Right ventricle myocardium superior (tissue), 1 donor: ENCODE data around the gene MCM8. TPM values are rescaled to one million over a fixed set of nuclear protein-coding genes. Genes with fewer than 3 reads are reported as not detected.

Source experiments
- ATAC-seq: fragments of 200-7000 bp; cut with Tn5 transposase; one replicate; pipeline ENCODE4 v1.9.1; 2020; ENCODE audit warnings: mild to moderate bottlenecking; ENCODE audit not compliant: poor library complexity
- DNase-seq: peaks from one replicate; pipeline ENCODE4 v3.0.0-alpha.2; 2020
- intact Hi-C: fragments of 100-400 bp; cut with DNase I; formaldehyde crosslinking; loops from one replicate; pipeline ENCODE4 v1.11.2; 2022
- total RNA-seq: library from RNA; stranded (reverse); fragmentation: NEBNext Ultra II Directional; extraction: Animal tissue kit (Norgen Biotek cat#: 25700); gene quantifications from one replicate; pipeline ENCODE4 v1.2.1, GENCODE V29; 2021
- donor health status: DM: no; HTN: yes; CAD: no; lungs with severe emphysema.

Gene MCM8
- total RNA-seq, 1 donor from 2014 or later = 6.6 TPM

DNA sequence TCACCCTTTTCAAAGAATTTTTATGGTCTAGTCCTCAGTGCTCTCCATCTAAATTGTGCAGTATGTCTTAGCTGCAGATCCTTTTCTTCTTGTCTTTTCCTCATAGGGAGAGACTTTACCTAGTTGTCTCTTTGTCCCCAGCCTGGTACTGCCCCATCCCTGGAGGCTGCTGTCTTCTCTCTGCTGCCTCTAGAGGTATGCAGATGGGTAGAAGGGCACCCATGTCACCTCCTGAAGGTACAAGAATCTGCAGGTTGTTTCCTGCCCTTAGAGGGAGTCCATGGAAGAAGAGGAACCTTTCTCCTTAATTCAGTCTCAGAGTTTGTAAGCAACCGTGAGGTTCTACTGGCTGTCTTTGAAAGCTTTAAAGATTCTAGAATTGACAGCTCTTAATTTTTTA lies 39.1 kb downstream of the MCM8 start:
- intact Hi-C loops = no loop called here
- no peak for DNase-seq
- no peak for ATAC-seq

DNA sequence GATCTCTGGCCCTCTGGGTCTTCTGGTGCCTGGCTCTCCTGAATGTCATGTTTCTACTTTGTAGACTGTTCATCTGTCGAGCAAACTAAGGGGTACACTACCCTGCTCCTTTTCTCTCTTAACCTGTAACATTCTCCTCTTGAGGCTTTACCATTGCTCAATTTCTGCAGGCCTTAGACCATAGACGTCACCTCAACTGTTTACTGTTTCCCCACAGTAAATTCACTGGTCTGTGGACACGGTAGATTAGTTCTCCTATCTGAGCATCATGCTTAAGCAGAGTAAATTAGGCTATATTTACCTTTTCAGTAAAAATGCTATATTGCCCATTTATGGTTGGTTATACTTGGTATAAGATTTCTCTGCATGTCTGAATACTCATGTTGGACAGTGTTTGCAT lies 40.5 kb downstream of the MCM8 start:
- ATAC-seq = no peak

DNA sequence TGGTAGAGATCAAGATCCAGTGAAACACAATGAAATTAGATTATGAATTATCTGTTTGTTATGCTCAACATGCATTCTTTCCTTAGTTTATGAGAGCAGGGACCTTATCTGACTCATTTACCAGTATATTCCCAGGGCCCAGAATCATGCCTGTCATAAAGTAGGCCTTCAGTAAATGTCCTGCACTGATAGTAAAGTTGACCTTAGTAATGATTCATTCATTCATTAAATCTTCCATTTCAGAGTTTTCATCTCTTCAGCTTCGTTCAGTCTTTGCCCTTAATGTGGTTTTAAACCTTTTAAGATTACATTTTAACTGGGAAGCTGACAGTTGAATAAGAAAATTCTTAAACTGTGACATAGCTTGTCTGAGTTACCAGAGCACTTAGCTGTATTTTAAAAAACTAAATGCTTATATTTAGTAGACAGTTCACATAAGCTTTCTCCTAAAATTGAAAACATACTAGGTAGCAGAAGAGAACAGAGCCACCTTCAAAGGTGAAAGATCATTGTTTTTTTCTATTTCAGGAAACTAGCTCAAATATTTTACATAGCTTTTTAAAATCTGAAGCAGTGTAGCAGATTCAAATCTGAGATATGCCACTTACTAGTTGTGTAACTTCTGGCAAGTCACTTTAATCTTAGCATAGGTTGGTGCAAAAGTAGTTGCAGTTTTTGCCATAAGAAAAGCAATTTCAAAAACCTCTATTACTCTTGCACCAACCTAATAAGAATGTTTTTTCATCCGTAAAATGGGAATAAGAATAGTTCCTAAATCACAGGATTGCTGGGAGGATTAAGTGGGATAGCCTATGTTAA lies 41.4 kb downstream of the MCM8 start:
- ATAC-seq (no peak), DNase-seq (no peak)
- intact Hi-C loops = no loop called here

More for the DNA sequence above, 40.5 kb downstream of the MCM8 start:
- no peak for DNase-seq
- intact Hi-C loops = no loop called here

DNA sequence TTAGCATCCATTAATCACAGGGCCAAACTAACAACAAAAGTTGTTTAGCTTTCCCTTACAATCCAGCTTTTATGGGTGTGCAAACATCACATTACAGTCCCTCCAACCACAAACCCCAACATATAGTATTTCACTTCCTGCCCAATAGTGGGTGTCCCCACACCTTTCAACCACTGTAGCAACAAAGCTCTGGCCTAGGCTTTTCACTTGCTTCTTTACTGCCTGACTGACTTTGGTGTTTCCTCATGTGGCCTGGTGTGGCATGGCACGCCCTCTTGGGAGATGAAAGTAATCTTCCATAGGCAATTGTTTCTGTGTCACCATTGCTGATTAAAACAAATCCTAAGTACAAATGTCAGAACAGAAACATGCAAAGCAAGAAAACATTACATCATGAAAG lies 46.3 kb downstream of the MCM8 start:
- intact Hi-C loops = no loop called here
- ATAC-seq (no peak), DNase-seq (no peak)

DNA sequence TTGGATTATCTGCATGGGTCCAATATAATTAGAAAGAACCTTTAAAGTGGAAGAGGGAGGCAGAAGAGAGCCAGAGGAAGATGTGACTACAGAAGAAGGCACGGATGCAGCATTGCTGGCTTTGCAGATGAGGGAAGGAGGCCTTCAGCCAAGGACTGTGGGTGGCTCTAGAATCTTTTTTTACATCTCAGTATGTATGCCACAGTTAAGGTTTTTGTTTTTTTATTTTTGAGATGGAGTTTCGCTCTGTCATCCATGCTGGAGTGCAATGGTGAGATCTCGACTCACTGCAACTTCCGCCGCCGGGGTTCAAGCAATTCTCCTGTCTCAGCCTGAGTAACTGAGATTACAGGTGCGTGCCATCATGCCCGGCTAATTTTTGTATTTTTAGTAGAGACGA lies 49.3 kb downstream of the MCM8 start:
- DNase-seq (no peak), ATAC-seq (no peak)
- intact Hi-C loops = no loop called here

DNA sequence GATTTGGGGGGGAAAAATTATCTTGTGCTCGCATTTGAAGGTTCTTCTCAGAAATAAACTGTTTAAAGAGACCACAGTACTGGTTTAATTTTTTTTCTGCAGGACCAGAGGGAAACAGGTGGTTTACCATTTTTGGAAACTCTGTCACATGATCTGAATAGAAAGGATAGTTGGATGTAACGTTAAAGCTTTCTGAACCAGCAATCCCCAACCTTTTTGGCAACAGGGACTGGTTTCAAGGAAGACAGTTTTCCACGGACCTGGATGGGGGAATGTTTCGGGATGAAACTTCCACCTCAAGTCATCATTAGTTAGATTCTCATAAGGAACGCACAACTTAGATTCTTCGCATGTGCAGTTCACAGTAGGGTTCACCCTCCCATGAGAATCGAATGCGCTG lies 50.4 kb downstream of the MCM8 start:
- intact Hi-C loops = no loop called here
- ATAC-seq = no peak
- no peak for DNase-seq

DNA sequence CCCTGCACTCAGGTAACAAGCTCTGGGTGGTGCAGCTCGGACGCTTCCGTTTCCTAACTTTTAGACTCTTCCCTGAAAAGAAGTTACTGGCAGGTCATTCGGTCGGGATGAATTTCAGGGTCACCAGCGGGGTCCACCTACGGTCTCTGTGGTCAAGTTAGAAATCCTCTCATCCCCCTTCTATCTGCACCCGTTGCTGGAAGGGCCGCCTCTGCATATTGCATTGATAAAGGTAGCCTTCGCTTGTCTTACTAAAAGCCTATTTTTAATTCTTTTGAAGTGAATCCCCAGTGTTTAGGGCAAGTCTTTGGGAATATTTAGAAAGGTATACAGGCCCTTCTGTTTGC lies 56.1 kb downstream of the MCM8 start:
- no peak for ATAC-seq
- intact Hi-C loops = no loop called here
- DNase-seq = no peak

DNA sequence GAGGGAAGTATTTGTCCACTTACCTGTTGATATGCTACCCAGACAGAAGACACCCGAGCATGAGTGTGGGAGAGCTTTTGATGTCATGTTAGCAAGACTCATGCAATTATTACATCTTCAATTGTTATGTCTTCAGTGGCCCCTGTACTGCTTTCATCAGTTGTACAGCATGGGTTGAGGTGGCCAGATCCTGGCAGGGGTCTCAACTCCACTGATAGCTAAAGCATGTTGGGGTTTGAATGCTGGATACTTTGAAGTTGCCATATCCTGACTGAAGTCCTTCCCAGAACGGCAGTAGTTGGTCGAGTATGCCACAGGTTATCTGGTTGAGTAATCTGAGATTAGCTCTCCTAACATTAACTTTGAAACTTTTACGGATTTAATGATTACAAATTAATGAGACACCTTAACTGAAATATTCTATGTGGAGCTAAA lies 56.7 kb downstream of the MCM8 start:
- DNase-seq (no peak), ATAC-seq (no peak)
- intact Hi-C loops = no loop called here

DNA sequence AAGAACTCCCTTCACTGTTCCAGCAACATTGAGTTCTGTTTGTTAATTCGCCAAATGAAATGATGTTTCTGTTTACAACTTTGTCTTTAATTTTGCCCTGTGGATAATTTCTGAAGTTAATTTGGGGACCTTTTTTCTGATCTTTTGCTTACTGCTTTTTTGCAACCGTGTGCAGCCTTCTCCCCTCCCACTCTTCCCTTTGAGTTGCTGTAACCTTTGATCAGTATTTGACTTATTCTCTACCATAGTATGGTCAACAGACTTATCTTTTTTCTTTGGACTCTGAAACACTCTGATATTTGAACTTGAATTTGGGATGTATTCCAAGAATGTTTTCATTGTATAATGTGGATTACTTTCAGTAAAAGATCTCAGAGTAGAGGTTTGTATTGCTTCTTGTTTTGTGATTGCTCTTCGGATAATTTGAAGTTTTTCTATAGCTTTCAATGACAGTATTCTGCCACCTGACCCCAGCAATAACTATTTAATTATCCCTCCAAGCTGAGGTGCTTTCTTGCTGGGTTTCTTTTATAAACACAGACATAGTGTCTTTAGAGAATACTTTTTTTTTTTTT lies 57.2 kb downstream of the MCM8 start:
- intact Hi-C loops = no loop called here
- no peak for ATAC-seq
- DNase-seq = no peak

DNA sequence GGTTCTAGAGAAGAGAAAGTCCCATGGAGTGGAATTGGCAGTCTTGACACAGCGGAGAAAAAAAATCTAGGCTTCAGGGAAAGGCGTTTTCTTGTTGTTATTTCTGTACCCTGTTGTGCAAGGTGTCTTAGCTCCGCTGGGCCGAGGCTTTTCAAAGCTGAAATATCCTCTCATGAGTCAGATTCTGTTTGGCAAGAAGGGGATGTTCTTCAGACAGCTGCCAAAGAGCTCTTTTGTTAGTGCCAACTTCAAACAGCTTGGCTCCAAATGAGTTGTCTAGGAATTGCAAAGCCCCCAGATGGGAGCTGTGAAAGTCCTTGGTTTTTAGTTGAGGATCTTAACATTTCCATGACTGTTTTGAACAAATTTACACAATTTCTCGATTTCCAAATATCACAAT lies 57.8 kb downstream of the MCM8 start:
- DNase-seq (peak; percentile 66), ATAC-seq (peak; percentile 52)
- intact Hi-C loops = no loop called here

DNA sequence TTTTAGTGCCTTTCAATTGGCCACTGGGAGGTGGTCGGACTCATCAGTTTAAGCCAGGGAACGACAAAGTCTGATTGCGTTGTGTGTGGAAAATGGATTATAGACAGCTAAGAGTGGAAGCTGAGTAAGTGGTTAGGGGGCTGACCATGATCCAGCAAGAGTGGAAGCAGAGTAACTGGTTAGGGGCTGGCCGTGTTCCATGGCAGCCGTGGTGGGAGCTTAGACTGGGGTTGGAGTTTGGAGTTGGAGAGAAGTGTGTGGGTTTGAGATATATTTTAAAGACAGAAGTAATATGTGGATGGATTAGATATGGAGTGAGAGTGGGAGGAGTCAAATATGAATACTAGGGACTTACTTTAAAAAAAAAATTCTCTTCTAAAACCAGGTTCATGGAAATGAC lies 61.7 kb downstream of the MCM8 start:
- DNase-seq = no peak

DNA sequence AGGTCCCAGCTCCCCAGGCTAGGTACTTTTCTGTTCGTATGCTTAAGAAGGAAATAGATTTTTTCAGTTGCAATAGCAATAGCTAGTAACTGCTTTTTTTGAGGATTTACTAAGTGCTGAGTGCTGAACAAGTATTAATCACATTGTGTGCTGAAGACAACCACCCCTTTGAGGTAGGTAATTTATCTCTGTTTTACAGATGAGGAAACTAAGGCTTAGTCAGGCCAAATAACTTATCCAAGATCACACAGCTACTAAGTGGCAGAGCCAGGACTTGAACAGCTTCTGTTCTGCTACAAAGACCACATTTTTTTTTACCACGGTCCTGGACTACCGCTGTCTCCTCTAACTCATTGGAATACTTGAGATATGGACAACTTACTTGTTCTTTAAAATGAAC lies 63.6 kb downstream of the MCM8 start:
- intact Hi-C loops = no loop called here
- ATAC-seq = no peak
- no peak for DNase-seq

More for the DNA sequence above, 61.7 kb downstream of the MCM8 start:
- ATAC-seq = no peak
- intact Hi-C loops = no loop called here

DNA sequence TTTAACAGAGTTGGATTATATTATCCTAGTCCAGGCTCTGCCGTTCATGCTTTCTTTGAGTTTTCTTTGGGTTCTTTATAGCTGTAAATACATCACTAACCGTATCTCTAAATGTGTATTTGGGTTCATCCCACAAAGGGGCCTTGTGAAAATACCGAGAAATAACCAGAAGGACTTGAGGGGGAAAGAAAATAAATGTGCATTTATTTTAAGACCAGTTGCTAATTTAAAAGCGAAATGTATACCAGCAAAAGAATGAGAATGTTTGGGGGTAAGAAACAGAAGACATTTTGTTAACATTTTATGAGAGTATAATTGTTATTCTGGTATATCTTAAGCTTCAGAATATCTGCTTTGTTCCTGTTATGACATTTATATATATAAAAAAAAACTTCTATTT lies 64.5 kb downstream of the MCM8 start:
- no peak for DNase-seq
- intact Hi-C loops = no loop called here
- no peak for ATAC-seq

DNA sequence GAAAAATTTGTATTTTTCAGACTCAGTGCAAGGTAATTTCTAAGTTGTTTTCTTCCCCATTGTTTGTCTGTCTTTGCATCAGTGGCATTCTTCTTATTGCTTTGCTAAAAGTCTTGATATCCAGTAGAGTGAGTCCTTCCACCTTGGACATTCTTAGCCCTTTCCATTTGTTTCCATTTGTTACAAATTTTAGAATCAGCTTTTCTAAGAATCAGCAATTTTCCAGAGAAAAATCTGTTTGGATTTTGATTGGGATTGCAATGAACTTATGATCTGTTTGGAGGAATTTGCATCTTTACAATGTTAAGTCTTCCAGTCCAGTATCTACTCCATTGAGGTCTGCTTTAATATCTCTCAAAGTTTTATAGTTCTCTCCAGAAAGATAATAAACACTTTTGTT lies 67.0 kb downstream of the MCM8 start:
- ATAC-seq (no peak), DNase-seq (no peak)
- intact Hi-C loops = no loop called here

DNA sequence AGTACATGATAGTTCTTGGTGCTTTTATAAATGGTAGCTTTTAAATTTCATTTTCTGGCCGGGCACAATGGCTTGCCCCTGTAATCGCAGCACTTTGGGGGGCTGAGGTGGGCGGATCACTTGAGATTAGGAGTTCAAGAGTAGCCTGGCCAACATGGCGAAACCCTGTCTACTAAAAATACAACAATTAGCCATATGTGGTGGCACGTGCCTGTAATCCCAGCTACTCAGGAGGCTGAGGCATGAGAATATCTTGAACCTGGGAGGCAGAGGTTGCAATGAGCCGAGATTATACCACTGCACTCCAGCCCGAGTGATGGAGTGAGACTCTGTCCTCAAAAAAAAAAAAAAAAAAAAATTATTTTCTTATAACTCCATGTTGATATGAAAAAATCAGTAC lies 67.4 kb downstream of the MCM8 start:
- intact Hi-C loops = no loop called here
- DNase-seq = no peak

DNA sequence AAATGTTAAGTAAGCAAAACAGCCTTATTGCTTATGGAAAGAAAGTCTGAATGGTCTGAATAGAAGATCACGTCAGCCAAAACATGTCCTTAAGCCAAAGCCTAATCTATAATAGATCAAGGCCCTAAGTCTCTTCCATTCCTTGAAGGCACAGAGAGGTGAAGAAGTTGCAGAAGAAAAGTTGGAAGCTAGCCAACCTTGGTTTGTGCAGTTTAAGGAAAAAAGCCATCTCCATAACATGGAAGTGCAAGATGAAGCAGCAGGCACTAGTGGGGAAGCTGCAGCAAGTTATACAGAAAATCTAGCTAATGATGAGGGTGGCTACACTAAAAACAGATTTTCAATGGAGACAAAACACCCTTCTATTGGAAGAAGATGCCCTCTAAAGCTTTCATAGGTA lies 74.3 kb downstream of the MCM8 start:
- intact Hi-C loops = no loop called here
- ATAC-seq = no peak

More for the DNA sequence above, 67.4 kb downstream of the MCM8 start:
- ATAC-seq = no peak

DNA sequence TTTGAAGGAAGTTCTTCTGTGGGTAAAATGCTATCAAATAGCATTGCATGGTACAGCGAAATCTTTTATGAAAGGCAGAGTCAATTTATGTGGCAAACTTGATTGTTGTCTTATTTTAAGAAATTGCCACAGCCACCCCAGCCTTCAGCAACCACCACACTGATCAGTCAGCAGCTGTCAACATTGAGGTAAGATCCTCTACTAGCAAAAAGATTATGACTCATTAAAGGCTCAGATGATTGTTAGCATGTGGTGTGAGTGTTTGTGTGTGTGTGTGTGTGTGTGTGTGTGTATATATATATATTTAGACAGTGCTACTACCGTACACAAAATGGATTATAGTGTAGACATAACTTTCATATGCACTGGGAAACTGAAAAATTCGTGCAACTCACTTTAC lies 75.6 kb downstream of the MCM8 start:
- intact Hi-C loops = no loop called here
- no peak for DNase-seq
- peak; percentile 45 for ATAC-seq

More for the DNA sequence above, 74.3 kb downstream of the MCM8 start:
- no peak for DNase-seq

DNA sequence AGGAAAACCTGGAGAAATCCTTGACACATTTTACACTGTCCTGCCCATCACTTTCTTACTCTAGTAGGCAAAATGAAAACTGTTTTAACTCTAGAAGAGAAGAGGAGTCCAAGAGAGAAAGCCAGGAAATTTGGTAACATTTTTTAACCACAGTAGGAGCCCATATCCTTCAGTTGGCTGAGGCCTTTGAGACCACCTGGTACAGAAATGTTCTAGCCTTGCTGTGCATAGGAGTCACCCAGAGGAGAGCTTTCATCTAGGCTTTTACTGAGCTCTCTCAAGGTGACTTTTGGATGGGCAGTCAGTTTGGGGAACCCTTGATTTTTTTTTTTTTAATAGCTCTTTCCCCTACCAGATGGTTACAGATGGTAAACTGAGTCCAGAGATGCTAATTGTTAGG lies 78.4 kb downstream of the MCM8 start:
- ATAC-seq (no peak), DNase-seq (no peak)
- intact Hi-C loops = no loop called here

DNA sequence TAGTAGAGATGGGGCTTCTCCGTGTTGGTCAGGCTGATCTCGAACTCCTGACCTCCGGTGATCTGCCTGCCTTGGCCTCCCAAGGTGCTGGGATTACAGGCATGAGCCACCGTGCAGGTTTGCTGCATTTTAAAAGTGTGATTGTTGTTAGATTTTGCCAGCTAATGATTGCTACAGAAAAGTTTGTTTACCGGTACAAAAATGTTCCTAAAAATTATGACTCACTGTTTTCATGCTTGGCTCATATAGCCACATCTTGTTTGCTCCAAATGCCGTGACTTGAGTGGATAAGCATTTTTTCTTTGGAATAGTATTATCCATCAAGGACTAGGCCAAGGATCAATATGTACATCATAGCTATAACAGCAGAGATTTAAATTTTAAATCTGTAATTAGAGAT lies 79.1 kb downstream of the MCM8 start:
- ATAC-seq (no peak), DNase-seq (no peak)
- intact Hi-C loops = no loop called here

DNA sequence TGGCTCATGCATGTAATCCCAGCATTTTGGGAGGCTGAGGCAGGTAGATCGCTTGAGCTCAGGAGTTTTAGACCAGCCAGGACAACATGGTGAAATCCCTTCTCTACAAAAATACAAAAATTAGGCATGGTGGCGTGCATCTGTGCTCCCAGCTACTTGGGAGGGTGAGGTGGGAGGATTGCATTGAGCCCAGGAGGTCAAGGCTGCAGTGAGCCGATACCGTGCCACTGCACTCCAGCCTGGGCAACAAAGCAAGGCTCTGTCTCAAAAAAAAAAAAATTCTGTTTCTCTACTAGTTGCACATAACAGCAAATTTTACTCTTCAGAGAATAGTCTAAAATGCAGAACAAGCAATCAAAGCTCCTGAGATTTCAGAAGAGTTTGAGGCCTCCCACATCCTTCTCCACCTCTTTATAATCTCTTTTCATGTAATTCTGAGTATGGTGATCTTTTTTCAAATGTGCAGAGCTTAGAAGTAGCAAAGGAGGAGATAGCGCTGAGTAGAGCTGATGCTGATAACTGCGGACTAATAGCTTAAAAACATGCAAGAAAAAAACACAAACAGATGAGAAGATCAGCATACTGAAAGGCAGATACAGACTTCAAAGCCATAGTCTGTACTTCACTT lies 80.1 kb downstream of the MCM8 start:
- DNase-seq (no peak), ATAC-seq (no peak)
- intact Hi-C loops = no loop called here
